GM18526 (cell line): ENCODE data around the gene PNCK.

ENCODE experiments used
- POLR2A ChIP-seq: IDR thresholded peaks from 3 replicates; pipeline ENCODE4 v1.6.1; 2011; ENCODE audit not compliant: insufficient read length; ENCODE audit errors: extremely low read depth

The PNCK gene

DNA sequence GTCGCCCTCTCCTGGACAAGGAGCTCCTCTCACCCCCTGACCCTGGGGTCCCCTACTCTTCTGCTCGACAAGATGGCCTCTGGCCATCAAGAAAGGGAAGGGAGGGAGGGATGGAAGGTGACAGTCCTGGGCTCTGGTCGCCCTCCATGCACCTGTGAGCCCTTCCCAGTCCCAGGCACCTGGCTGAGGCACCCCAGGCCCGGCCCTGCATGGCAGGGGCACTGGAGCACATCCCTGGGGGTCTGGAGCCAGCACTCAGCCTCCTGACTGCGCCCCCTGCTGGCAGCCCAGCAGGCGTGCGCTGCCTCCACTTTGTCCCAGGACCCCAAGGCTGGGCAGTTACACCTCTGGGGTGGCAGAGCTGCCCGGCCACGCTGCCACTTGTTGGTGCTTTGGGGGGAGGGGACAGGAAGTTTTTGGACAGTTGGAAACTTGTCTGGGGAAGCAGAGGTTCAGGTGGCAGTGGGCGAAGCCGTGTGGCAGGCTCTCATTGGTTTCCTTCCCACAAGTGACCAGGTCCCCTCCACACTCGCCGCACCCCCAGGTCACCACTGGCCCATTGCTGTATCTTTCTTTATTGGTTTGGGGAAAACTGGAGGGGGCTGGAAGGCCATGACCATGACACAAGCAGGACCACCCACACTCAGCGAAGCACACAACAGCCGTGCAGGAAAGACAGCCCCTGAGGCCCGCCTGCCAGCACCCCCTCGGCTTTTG, 4.3 kb downstream of the PNCK start:
- TF ChIP-seq POLR2A: no peak

GRCh38 chrX:153668423-153669173, 5.0 kb downstream of the PNCK start:
- TF ChIP-seq POLR2A: no peak

- no peak for TF ChIP-seq POLR2A
Measured at GRCh38 chrX:153667956-153668396, 5.6 kb downstream of the PNCK start.

DNA sequence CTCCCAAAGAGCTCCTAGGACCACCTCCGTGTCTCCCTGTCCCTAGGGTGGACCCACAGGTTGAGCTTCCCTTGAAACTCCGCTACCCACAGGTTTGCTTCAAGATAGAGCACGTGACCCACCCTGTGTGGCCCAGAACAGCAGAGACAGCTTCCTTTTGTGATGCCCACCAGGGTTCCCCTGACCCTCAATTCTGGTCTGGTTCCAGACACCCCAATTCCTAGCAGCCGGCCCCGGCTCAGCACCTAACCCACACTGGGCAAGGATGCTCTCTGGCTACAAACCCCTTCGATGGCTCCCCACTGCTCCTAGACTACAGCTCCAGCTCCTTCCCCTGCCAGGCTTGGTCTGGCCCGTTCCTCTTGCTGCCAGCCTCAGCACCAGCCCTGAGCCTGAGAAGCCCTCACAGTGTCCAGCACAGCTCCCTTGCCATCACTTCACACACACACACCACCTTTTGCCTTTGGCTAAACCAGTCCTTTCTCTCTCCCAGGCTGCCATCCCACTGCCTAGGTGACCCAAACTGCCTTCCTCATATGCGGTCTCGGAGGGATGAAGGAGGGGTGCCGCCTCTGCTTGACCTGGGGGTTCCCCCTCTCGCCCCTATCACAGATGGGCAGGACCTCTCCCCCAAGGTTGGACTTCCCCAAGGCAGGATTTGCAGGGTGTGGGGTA, 6.2 kb downstream of the PNCK start:
- no peak for TF ChIP-seq POLR2A

DNA sequence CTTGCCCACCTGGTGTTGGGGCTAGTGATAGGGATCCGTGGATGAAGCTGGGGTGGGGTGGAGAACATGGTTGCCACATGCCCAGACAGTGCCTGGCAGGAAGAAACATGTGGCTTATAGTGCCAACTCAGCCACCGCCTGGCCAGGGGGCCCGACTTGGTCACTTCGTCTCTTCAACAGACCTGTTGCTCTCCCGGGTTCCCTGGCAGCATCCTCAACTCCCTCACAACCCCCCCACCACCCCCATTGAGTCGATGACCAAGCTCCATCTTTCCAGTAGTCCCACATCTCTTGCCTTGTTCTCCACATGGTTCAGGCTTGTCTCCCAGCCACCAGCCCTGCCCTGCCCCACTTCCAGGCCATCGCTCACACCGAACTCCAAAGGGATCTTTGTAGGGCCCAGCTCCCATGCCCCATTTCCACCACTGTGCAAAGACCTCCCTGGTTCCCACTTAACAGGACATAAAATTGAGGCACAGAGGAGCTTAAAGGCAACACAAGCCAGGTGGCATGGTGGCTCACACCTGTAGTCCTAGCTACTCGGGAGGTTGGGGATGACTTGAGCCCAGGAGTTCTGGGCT, 7.8 kb downstream of the PNCK start:
- no peak for TF ChIP-seq POLR2A

DNA sequence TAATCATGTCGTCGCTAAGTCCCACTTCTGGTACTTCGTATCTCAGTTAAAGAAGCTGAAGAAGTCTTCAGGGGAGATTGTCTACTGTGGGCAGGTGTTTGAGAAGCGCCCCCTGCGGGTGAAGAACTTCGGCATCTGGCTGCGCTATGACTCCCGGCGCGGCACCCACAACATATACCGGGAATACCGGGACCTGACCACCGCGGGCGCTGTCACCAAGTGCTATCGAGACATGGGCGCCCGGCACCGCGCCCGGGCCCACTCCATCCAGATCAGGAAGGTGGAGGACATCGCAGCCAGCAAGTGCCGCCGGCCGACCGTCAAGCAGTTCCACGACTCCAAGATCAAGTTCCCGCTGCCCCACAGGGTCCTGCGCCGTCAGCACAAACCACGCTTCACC, 11.3 kb downstream of the PNCK start:
- TF ChIP-seq POLR2A: no peak

- no peak for TF ChIP-seq POLR2A
Measured at GRCh38 chrX:153659268-153659667, 14.3 kb downstream of the PNCK start.

DNA sequence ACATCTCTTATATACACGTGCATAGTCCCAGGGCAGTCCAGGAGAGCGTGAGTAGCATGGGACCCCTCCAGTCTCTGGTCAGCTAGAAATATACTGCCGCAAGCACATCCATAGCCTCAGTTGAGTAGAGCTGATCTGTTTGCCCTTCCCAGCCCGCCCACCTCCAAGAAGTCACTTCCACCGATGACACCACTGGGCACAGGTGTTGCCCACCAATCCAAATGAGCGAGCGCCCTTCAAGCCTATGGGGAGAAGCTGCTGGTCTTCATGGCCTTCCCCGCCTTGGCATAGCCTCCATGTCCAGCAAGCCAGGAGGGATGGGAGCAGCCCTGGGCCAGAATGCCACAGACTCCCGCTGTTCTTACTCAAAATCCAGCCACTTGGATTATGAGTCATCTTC, 16.5 kb downstream of the PNCK start:
- TF ChIP-seq POLR2A: no peak

DNA sequence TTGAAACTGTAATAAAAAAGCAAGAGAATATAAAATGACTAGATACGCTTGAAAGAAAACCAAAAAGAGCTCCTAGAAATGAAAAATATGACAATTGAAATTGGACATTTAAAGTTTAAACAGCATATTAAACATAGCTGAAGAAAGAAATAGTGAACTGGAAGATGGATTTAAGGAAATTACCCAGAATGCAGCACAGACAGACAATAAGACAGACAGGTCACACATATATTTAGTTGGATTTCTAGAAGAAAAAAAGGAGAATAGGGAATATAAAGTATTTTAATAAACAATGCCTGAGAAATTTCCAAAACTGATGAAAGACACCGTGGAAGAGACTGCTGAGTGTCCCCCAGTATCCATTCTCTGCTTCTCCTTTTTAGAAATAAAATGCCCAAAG, 20.1 kb downstream of the PNCK start:
- no peak for TF ChIP-seq POLR2A

DNA sequence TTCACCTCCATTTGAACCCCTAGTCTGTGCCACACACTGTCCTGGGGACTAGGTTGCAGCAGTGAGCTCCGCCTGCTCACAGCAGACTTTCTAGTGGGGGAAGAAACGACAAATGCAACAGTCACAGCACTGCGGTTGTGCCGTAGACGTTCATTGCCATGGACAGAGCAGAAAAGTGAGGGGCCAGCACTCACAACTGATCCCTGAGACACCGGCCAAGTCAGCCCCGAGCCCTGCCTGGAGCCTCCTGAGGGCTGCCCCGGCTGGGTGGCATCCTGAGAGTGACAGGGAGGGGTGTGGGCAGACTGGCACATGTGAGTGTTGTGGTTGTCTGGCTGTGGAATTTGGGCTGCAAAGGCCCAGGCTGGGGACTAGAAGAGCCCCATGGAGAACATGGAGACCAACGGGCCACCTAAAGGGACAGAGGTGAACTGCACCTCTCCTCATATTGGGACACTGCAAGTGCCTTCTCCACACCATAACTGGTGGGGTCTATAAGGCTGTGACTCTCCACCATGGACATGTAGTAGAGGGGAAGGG, 22.0 kb downstream of the PNCK start:
- TF ChIP-seq POLR2A: no peak

GRCh38 chrX:153650959-153651358, 22.7 kb downstream of the PNCK start:
- no peak for TF ChIP-seq POLR2A

GRCh38 chrX:153649915-153650782, 23.5 kb downstream of the PNCK start:
- no peak for TF ChIP-seq POLR2A

GRCh38 chrX:153649178-153649914, 24.3 kb downstream of the PNCK start:
- no peak for TF ChIP-seq POLR2A

GRCh38 chrX:153648358-153649177, 25.0 kb downstream of the PNCK start:
- no peak for TF ChIP-seq POLR2A
